Thyroid gland (tissue), 4 donors: ENCODE results near the gene ITM2C. TPM values are rescaled to one million over a fixed set of nuclear protein-coding genes. Genes with fewer than 3 reads are reported as not detected.

ENCODE experiments used
- DNase-seq, 2 donors: peaks; one replicate each; pipeline ENCODE4 v3.0.0-alpha.2; 2019
- H3K27ac ChIP-seq, 3 donors: fragments of 200-600 bp; sonication (generic); 1 replicate in 2 of 3; 2 replicates in 1 of 3; pipeline ENCODE4 v1.5.1; 2016 to 2019; ENCODE audit warnings: mild to moderate bottlenecking in 1 of 3, moderate library complexity in 1 of 3
- H3K27me3 ChIP-seq: fragments of 200-600 bp; sonication (generic); one replicate; pipeline ENCODE4 v1.5.1; 2019
- H3K36me3 ChIP-seq, 2 donors: fragments of 200-600 bp; sonication (generic); one replicate each; pipeline ENCODE4 v1.5.1; 2016 to 2019
- H3K4me1 ChIP-seq, 2 donors: fragments of 200-600 bp; sonication (generic); one replicate each; pipeline ENCODE4 v1.5.1; 2017 to 2019
- H3K4me3 ChIP-seq, 3 donors: fragments of 200-600 bp; sonication (generic); replicated peaks in 1 of 3; 1 replicate in 2 of 3; 2 replicates in 1 of 3; pipeline ENCODE4 v1.5.1; 2016; ENCODE audit warnings: mild to moderate bottlenecking in 1 of 3
- H3K9me3 ChIP-seq: fragments of 200-600 bp; sonication (generic); one replicate; pipeline ENCODE4 v1.5.1; 2017
- CTCF ChIP-seq, 6 experiments: fragments of 200-600 bp in 3 of 6; fragments of 450-650 bp in 3 of 6; sonication (generic) in 3 of 6; IDR thresholded peaks; one replicate each; pipeline ENCODE4 v1.5.1; 2016 to 2019; ENCODE audit warnings: antibody characterized with exemption in 6 of 6, mild to moderate bottlenecking in 2 of 6, inconsistent platforms in 1 of 6, moderate library complexity in 1 of 6
- POLR2A ChIP-seq, 2 donors: fragments of 450-650 bp; IDR thresholded peaks; one replicate each; pipeline ENCODE4 v1.6.1; 2017; ENCODE audit warnings: antibody characterized with exemption in 2 of 2, mild to moderate bottlenecking in 2 of 2, moderate library complexity in 1 of 2
- WGBS, 2 donors: methylation state at CpG; one replicate each; pipeline ENCODE4 v1.1.5; 2017; 5-methylcytosine and 5-hydroxymethylcytosine counted together
- intact Hi-C: fragments of 100-400 bp; cut with DNase I; formaldehyde crosslinking; loops from one replicate; pipeline ENCODE4 v1.15.1; 2023
- total RNA-seq, 4 donors: library from RNA; depleted of rRNA; stranded (reverse); fragments of >200 nt; gene quantifications; one replicate each; pipeline ENCODE4 v1.2.3, GENCODE V29; 2016

The ITM2C gene
- total RNA-seq, 4 donors from 2014 or later = 29.2 to 54.0 (median 45.4) TPM

- H3K27me3 ChIP-seq = no peaks in the 10 kb centered on the region
- DNase-seq = no peak
- no peak overlapping the region for H3K27ac ChIP-seq
- H3K4me1 ChIP-seq = peaks cover 9 to 15% of the 10 kb centered on the region in 2 donors
- 84 to 93% methylated on average over 11 of the region's 11 CpGs for WGBS, 2 donors
- no peaks in the 10 kb centered on the region for H3K36me3 ChIP-seq
- TF ChIP-seq CTCF (IDR thresholded peaks at IDR 0.05) (no peak), POLR2A (IDR thresholded peaks at IDR 0.05) (no peak)
- H3K4me3 ChIP-seq = no peak overlapping the region
- intact Hi-C loops = no loop called here
- no peaks in the 10 kb centered on the region for H3K9me3 ChIP-seq
Observed at GRCh38 chr2:230869914-230870543, 5.3 kb downstream of the ITM2C start.

GRCh38 chr2:230870544-230871360, 6.0 kb downstream of the ITM2C start:
- WGBS, 2 donors = 80 to 83% methylated on average over 16 to 18 of the region's 18 CpGs
- intact Hi-C loops = no loop called here
- Histone ChIP-seq H3K36me3 (no peaks in the 10 kb centered on the region), H3K9me3 (no peaks in the 10 kb centered on the region), H3K4me1 (peaks cover 2 to 9% of the 10 kb centered on the region in 2 donors), H3K4me3 (no peak overlapping the region), H3K27me3 (no peaks in the 10 kb centered on the region), H3K27ac (no peak overlapping the region)
- no peak for DNase-seq
- TF ChIP-seq CTCF (IDR thresholded peaks at IDR 0.05) (no peak), POLR2A (IDR thresholded peaks at IDR 0.05) (no peak)

- H3K27me3 ChIP-seq = no peaks in the 10 kb centered on the region
- no peak for TF ChIP-seq POLR2A (IDR thresholded peaks at IDR 0.05)
- no peak for TF ChIP-seq CTCF (IDR thresholded peaks at IDR 0.05)
- no peaks in the 10 kb centered on the region for H3K9me3 ChIP-seq
- WGBS, 2 donors = 94 to 96% methylated on average over 8 to 12 of the region's 17 CpGs
- H3K4me3 ChIP-seq = no peak overlapping the region
- DNase-seq = no peak
- no peak overlapping the region for H3K27ac ChIP-seq
- intact Hi-C loops = no loop called here
- peaks cover 0 to 1% of the 10 kb centered on the region in 2 donors for H3K4me1 ChIP-seq
- no peaks in the 10 kb centered on the region for H3K36me3 ChIP-seq
Observed at GRCh38 chr2:230871361-230872150, 6.8 kb downstream of the ITM2C start.

- TF ChIP-seq CTCF (IDR thresholded peaks at IDR 0.05) = no peak
- TF ChIP-seq POLR2A (IDR thresholded peaks at IDR 0.05) = no peak
- H3K27ac ChIP-seq = no peak overlapping the region
- no peaks in the 10 kb centered on the region for H3K4me1 ChIP-seq
- H3K27me3 ChIP-seq = no peaks in the 10 kb centered on the region
- H3K4me3 ChIP-seq = no peak overlapping the region
- no peaks in the 10 kb centered on the region for H3K9me3 ChIP-seq
- 87 to 89% methylated on average over 11 to 12 of the region's 14 CpGs for WGBS, 2 donors
- no peak for DNase-seq
- intact Hi-C loops = no loop called here
- H3K36me3 ChIP-seq = no peaks in the 10 kb centered on the region
Observed at GRCh38 chr2:230872151-230872967, 7.6 kb downstream of the ITM2C start.
